Measurements from ENCODE around the gene MCRIP1. TPM values are rescaled to one million over a fixed set of nuclear protein-coding genes. Genes with fewer than 3 reads are reported as not detected.

The MCRIP1 gene
- total and polyA plus RNA-seq, 2 of the 13 experiments (the other 11 are each of a cell fraction or from before 2014, with no cell fraction given) = 79.7 to 84.9 TPM

DNA sequence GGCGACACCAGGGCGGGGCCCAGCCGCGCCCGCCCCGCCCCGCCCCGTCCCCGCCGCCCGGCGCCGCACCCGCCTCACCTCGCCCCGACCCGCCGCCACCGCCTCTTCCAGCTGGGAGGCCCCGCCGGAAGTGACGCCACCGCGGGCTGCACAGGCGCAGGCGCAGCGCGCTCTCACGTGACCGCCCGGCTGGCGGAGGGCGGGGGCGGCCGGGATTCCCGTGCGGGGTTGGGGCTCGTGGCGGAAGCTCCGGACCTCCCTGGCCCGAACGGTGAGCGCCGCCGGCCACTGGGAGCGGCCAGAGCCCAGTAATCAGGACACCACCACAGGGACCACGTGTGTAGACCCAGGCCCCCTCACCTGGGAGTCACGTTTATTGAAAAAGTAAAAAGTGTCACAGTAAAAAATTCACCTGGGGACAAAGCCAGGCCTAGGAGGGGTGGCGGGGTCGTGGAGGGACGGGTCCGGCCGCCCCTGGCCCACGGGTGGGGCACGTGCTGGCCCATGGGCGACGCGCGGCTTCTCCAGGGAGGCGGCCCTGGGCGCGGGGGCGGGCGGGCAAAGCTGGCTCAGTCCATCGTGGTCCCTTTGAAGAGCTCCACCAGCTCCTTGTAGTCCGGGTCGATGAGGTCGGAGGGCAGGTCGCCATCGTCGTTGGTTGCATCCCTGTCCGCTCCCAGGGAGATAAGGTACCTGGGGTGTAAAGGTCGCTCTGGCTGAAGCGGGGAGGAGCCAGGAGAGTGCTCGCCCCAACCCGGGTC is at the start of gene MCRIP1 (continued):
- TF ChIP-seq FOXP4 (CRISPR knock-in tag; IDR thresholded peaks at IDR 0.05) (no peak), TCF12 (IDR thresholded peaks at IDR 0.05) (no peak), TCF12 (CRISPR knock-in tag; IDR thresholded peaks at IDR 0.05) (peak; percentile 90), TRIM24 (CRISPR knock-in tag; IDR thresholded peaks at IDR 0.05) (no peak), ZFP36L1 (CRISPR knock-in tag; IDR thresholded peaks at IDR 0.05) (peak; percentile 87), DNMT3B (CRISPR knock-in tag; conservative IDR thresholded peaks at IDR 0.05) (no peak; the same call in 1 of the 2 replicates), ZSCAN31 (CRISPR knock-in tag; IDR thresholded peaks at IDR 0.05; ENCODE audit: low read depth) (peak; percentile 87), CHCHD3 (CRISPR knock-in tag; IDR thresholded peaks at IDR 0.05) (no peak), POLR2A (IDR thresholded peaks at IDR 0.05; ENCODE audit: insufficient read depth in 1 of 2, low read depth in 2 of 2, low read length in 2 of 2) (peak; percentile 79), ZNF263 (CRISPR knock-in tag; IDR thresholded peaks at IDR 0.05) (peak; percentile 95), PHB2 (IDR thresholded peaks at IDR 0.05; ENCODE audit: partially characterized antibody) (no peak), TARDBP (CRISPR knock-in tag; IDR thresholded peaks at IDR 0.05) (peak; percentile 72; the same call in 1 of the 2 replicates), ZNF720 (CRISPR knock-in tag; IDR thresholded peaks at IDR 0.05) (no peak), PAF1 (CRISPR knock-in tag; IDR thresholded peaks at IDR 0.05) (no peak), SOX5 (CRISPR knock-in tag; IDR thresholded peaks at IDR 0.05; ENCODE audit: borderline replicate concordance) (peak; percentile 32; the same call in 1 of the 2 replicates), HNRNPLL (IDR thresholded peaks at IDR 0.05; ENCODE audit: low read depth, low read length, poor library complexity, severe bottlenecking) (peak; percentile 66), ZSCAN29 (CRISPR knock-in tag; conservative IDR thresholded peaks at IDR 0.05) (peak; percentile 96), ZNF501 (CRISPR knock-in tag; IDR thresholded peaks at IDR 0.05) (peak; percentile 91), ZFY (CRISPR knock-in tag; IDR thresholded peaks at IDR 0.05) (peak; percentile 89)
- TF ChIP-seq, protein P1, sequence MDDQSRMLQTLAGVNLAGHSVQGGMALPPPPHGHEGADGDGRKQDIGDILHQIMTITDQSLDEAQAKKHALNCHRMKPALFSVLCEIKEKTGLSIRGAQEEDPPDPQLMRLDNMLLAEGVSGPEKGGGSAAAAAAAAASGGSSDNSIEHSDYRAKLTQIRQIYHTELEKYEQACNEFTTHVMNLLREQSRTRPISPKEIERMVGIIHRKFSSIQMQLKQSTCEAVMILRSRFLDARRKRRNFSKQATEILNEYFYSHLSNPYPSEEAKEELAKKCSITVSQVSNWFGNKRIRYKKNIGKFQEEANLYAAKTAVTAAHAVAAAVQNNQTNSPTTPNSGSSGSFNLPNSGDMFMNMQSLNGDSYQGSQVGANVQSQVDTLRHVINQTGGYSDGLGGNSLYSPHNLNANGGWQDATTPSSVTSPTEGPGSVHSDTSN (CRISPR knock-in tag; IDR thresholded peaks at IDR 0.05; ENCODE audit: borderline replicate concordance) = no peak; the same call in 1 of the 2 replicates
- TF ChIP-seq, protein P2, sequence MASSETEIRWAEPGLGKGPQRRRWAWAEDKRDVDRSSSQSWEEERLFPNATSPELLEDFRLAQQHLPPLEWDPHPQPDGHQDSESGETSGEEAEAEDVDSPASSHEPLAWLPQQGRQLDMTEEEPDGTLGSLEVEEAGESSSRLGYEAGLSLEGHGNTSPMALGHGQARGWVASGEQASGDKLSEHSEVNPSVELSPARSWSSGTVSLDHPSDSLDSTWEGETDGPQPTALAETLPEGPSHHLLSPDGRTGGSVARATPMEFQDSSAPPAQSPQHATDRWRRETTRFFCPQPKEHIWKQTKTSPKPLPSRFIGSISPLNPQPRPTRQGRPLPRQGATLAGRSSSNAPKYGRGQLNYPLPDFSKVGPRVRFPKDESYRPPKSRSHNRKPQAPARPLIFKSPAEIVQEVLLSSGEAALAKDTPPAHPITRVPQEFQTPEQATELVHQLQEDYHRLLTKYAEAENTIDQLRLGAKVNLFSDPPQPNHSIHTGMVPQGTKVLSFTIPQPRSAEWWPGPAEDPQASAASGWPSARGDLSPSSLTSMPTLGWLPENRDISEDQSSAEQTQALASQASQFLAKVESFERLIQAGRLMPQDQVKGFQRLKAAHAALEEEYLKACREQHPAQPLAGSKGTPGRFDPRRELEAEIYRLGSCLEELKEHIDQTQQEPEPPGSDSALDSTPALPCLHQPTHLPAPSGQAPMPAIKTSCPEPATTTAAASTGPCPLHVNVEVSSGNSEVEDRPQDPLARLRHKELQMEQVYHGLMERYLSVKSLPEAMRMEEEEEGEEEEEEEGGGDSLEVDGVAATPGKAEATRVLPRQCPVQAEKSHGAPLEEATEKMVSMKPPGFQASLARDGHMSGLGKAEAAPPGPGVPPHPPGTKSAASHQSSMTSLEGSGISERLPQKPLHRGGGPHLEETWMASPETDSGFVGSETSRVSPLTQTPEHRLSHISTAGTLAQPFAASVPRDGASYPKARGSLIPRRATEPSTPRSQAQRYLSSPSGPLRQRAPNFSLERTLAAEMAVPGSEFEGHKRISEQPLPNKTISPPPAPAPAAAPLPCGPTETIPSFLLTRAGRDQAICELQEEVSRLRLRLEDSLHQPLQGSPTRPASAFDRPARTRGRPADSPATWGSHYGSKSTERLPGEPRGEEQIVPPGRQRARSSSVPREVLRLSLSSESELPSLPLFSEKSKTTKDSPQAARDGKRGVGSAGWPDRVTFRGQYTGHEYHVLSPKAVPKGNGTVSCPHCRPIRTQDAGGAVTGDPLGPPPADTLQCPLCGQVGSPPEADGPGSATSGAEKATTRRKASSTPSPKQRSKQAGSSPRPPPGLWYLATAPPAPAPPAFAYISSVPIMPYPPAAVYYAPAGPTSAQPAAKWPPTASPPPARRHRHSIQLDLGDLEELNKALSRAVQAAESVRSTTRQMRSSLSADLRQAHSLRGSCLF (CRISPR knock-in tag; IDR thresholded peaks at IDR 0.05; ENCODE audit: borderline replicate concordance) = 0 out of 2 replicates have a peak, but pooled peaks have one; percentile 36
- TF ChIP-seq, protein P3, sequence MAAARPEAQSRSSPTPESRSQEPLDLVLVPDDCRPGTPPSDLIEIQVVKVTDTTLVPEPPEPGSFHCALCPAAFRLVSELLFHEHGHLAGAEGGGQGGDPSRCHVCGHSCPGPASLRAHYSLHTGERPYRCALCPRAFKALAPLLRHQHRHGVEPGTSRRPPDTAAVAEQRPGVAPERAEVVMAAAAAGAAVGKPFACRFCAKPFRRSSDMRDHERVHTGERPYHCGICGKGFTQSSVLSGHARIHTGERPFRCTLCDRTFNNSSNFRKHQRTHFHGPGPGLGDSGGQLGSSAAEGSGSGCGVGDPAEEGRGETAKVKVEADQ (CRISPR knock-in tag; IDR thresholded peaks at IDR 0.05; ENCODE audit: borderline replicate concordance) = peak; percentile 84; the same call in 1 of the 2 replicates
